ENCODE data around the gene NPPB. TPM values are rescaled to one million over a fixed set of nuclear protein-coding genes. Genes with fewer than 3 reads are reported as not detected.

The NPPB gene
- total and polyA plus RNA-seq, 2 experiments from 2014 or later: 0.95 TPM; not detected in 1

DNA sequence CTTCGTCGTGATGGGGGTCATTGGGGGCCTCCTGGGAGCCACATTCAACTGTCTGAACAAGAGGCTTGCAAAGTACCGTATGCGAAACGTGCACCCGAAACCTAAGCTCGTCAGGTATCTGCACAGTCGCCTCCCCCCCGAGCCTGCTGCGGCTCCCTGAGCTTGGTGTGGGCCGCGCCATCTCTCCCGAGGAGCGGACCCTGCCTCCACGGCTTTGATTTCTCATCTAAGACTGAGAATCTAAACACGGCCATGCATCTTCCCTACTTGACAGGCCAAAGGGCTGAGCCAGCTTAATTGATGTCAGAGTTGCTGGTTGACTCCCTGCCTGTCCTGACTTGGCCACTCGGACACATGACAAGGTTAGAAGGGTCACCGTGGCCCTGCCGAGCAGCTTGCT lies 30.2 kb downstream of the NPPB start:
- Mint-ChIP-seq H3K27ac (no peak overlapping the region), H3K27me3 (ENCODE audit: insufficient read depth, low read depth, poor library complexity) (no peaks in the 10 kb centered on the region), H3K4me3 (no peak overlapping the region), H3K36me3 (ENCODE audit: low read depth) (peaks cover 65% of the 10 kb centered on the region), H3K4me1 (no peaks in the 10 kb centered on the region), H3K9me3 (no peaks in the 10 kb centered on the region)
- Histone ChIP-seq H3K27ac (ENCODE audit: low read depth) (no peak overlapping the region), H3K79me2 (replicated peaks; ENCODE audit: insufficient read depth) (no peaks in the 10 kb centered on the region), H3K4me2 (no peak overlapping the region), H3K9me2 (ENCODE audit: insufficient read depth) (no peaks in the 10 kb centered on the region), H3K4me3 (no peak overlapping the region), H2AFZ (no peak overlapping the region), H3K36me3 (ENCODE audit: insufficient read depth) (peaks cover 59% of the 10 kb centered on the region), H3K27me3 (ENCODE audit: insufficient read depth) (no peaks in the 10 kb centered on the region), H4K20me1 (replicated peaks; ENCODE audit: insufficient read depth) (peaks cover 6% of the 10 kb centered on the region; the same call in 1 of the 2 replicates), H3K4me1 (ENCODE audit: insufficient read depth) (no peaks in the 10 kb centered on the region), H3F3A (replicated peaks; ENCODE audit: low read depth) (peaks cover 17% of the 10 kb centered on the region; the same call in 1 of the 2 replicates)
- no peak for ATAC-seq
- no peak for DNase-seq (ENCODE audit: low spot score)
- TF ChIP-seq EZH2phosphoT487 (IDR thresholded peaks at IDR 0.05; ENCODE audit: unreplicated experiment): no peak
- TF ChIP-seq ZNF114 (CRISPR knock-in tag; IDR thresholded peaks at IDR 0.05): no peak
- TF ChIP-seq STAT1 (IDR thresholded peaks at IDR 0.05; ENCODE audit: unreplicated experiment): no peak
- TF ChIP-seq, protein P1, sequence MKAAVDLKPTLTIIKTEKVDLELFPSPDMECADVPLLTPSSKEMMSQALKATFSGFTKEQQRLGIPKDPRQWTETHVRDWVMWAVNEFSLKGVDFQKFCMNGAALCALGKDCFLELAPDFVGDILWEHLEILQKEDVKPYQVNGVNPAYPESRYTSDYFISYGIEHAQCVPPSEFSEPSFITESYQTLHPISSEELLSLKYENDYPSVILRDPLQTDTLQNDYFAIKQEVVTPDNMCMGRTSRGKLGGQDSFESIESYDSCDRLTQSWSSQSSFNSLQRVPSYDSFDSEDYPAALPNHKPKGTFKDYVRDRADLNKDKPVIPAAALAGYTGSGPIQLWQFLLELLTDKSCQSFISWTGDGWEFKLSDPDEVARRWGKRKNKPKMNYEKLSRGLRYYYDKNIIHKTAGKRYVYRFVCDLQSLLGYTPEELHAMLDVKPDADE (IDR thresholded peaks at IDR 0.05): no peak
- TF ChIP-seq EZH2 (IDR thresholded peaks at IDR 0.05; ENCODE audit: low read depth, unreplicated experiment): no peak
- no peak for TF ChIP-seq CREB1 (CRISPR knock-in tag; IDR thresholded peaks at IDR 0.05; ENCODE audit: low read depth)
- no peak for TF ChIP-seq POLR2AphosphoS5 (IDR thresholded peaks at IDR 0.05; ENCODE audit: low read depth)
- TF ChIP-seq JUNB (IDR thresholded peaks at IDR 0.05; ENCODE audit: unreplicated experiment): no peak

DNA sequence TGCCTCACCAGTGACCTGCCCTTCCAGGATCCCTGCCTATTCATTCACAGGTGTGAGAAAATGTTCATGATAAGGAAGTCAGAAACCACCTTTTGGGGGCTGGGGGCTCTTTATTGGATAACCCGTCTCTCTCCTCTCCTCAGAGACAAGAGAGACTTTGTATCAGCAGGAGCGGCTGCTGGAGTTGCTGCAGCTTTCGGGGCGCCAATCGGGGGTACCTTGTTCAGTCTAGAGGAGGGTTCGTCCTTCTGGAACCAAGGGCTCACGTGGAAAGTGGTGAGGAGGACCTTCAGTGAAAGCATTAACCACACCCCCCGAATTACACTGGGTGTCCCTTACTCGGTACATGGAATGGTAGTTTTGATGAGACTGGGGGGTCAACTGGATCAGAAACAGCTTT lies 31.8 kb downstream of the NPPB start:
- Histone ChIP-seq H3K79me2 (replicated peaks; ENCODE audit: insufficient read depth) (no peaks in the 10 kb centered on the region), H3F3A (replicated peaks; ENCODE audit: low read depth) (peaks cover 13% of the 10 kb centered on the region; the same call in 1 of the 2 replicates), H4K20me1 (replicated peaks; ENCODE audit: insufficient read depth) (0 out of 2 replicates have a peak, but pooled peaks cover 3% of the 10 kb centered on the region), H2AFZ (no peak overlapping the region), H3K27ac (ENCODE audit: low read depth) (no peak overlapping the region), H3K9me2 (ENCODE audit: insufficient read depth) (no peaks in the 10 kb centered on the region), H3K36me3 (ENCODE audit: insufficient read depth) (peaks cover 51% of the 10 kb centered on the region), H3K4me1 (ENCODE audit: insufficient read depth) (no peaks in the 10 kb centered on the region), H3K4me2 (no peak overlapping the region), H3K4me3 (no peak overlapping the region), H3K27me3 (ENCODE audit: insufficient read depth) (no peaks in the 10 kb centered on the region)
- DNase-seq (ENCODE audit: low spot score): no peak
- TF ChIP-seq STAT1 (IDR thresholded peaks at IDR 0.05; ENCODE audit: unreplicated experiment) (no peak), EZH2 (IDR thresholded peaks at IDR 0.05; ENCODE audit: low read depth, unreplicated experiment) (no peak), ZNF331 (CRISPR knock-in tag; IDR thresholded peaks at IDR 0.05; ENCODE audit: low read depth) (no peak), CREB1 (CRISPR knock-in tag; IDR thresholded peaks at IDR 0.05; ENCODE audit: low read depth) (no peak)
- ATAC-seq: no peak
- peaks cover 55% of the 10 kb centered on the region for H3K36me3 Mint-ChIP-seq (ENCODE audit: low read depth)
- H3K4me1 Mint-ChIP-seq: no peaks in the 10 kb centered on the region
- no peak overlapping the region for H3K27ac Mint-ChIP-seq
- H3K4me3 Mint-ChIP-seq: no peak overlapping the region
- H3K9me3 Mint-ChIP-seq: no peaks in the 10 kb centered on the region
- no peaks in the 10 kb centered on the region for H3K27me3 Mint-ChIP-seq (ENCODE audit: insufficient read depth, low read depth, poor library complexity)

DNA sequence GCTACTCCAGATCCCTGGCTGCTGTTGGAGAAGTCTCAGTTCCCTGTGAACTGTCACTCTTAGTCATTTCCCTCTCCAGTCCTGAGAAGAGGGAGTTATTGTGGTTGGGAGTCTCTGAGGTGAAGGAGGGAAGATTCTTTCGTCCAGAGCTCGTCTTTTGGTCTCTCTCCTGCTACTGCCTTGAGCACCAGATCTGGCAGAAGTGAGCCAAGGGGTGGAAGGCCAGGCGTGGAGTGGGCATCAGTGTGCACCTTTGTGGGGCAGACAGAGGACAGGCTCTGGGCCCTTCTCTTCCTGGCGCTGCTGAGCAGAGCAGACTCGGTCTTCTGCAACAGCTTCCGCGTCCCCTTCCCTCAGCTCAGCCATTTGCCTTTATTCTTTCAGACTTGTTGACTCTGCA lies 33.6 kb downstream of the NPPB start:
- Histone ChIP-seq H3F3A (replicated peaks; ENCODE audit: low read depth) (peaks cover 12% of the 10 kb centered on the region; the same call in 1 of the 2 replicates), H3K27ac (ENCODE audit: low read depth) (no peak overlapping the region), H3K4me2 (no peak overlapping the region), H3K4me3 (no peak overlapping the region), H3K36me3 (ENCODE audit: insufficient read depth) (peaks cover 42% of the 10 kb centered on the region), H3K4me1 (ENCODE audit: insufficient read depth) (no peaks in the 10 kb centered on the region), H2AFZ (no peak overlapping the region), H4K20me1 (replicated peaks; ENCODE audit: insufficient read depth) (no peaks in the 10 kb centered on the region), H3K9me2 (ENCODE audit: insufficient read depth) (no peaks in the 10 kb centered on the region), H3K27me3 (ENCODE audit: insufficient read depth) (no peaks in the 10 kb centered on the region), H3K79me2 (replicated peaks; ENCODE audit: insufficient read depth) (no peaks in the 10 kb centered on the region)
- TF ChIP-seq, protein P2, sequence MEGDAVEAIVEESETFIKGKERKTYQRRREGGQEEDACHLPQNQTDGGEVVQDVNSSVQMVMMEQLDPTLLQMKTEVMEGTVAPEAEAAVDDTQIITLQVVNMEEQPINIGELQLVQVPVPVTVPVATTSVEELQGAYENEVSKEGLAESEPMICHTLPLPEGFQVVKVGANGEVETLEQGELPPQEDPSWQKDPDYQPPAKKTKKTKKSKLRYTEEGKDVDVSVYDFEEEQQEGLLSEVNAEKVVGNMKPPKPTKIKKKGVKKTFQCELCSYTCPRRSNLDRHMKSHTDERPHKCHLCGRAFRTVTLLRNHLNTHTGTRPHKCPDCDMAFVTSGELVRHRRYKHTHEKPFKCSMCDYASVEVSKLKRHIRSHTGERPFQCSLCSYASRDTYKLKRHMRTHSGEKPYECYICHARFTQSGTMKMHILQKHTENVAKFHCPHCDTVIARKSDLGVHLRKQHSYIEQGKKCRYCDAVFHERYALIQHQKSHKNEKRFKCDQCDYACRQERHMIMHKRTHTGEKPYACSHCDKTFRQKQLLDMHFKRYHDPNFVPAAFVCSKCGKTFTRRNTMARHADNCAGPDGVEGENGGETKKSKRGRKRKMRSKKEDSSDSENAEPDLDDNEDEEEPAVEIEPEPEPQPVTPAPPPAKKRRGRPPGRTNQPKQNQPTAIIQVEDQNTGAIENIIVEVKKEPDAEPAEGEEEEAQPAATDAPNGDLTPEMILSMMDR (conservative IDR thresholded peaks at IDR 0.05; ENCODE audit: low read depth in 2 of 2): no peak
- TF ChIP-seq NANOG (IDR thresholded peaks at IDR 0.05; ENCODE audit: borderline replicate concordance): no peak
- no peak for TF ChIP-seq STAT1 (IDR thresholded peaks at IDR 0.05; ENCODE audit: unreplicated experiment)
- no peak for TF ChIP-seq ZNF331 (CRISPR knock-in tag; IDR thresholded peaks at IDR 0.05; ENCODE audit: low read depth)
- no peak for TF ChIP-seq EZH2phosphoT487 (IDR thresholded peaks at IDR 0.05; ENCODE audit: unreplicated experiment)
- Mint-ChIP-seq H3K27ac (no peak overlapping the region), H3K4me3 (no peak overlapping the region), H3K4me1 (no peaks in the 10 kb centered on the region), H3K36me3 (ENCODE audit: low read depth) (peaks cover 49% of the 10 kb centered on the region), H3K9me3 (no peaks in the 10 kb centered on the region), H3K27me3 (ENCODE audit: insufficient read depth, low read depth, poor library complexity) (no peaks in the 10 kb centered on the region)
- DNase-seq (ENCODE audit: low spot score) (no peak), ATAC-seq (no peak)

All from GM23338 (cell line).